Measurements from ENCODE around the gene TPGS2. TPM values are rescaled to one million over a fixed set of nuclear protein-coding genes. Genes with fewer than 3 reads are reported as not detected.
A peak's percentile ranks its signal among the peaks of the same experiment; 100 is the strongest.

Gene TPGS2
- total RNA-seq, 1 donor from 2014 or later = 129 TPM

- Mint-ChIP-seq H3K4me1 (ENCODE audit: low read depth) (peaks cover 13% of the 10 kb centered on the region), H3K36me3 (ENCODE audit: insufficient read depth) (peaks cover 2% of the 10 kb centered on the region), H3K27me3 (no peaks in the 10 kb centered on the region), H3K27ac (no peak overlapping the region), H3K9me3 (ENCODE audit: low read depth) (peaks cover 4% of the 10 kb centered on the region), H3K4me3 (ENCODE audit: low read depth) (no peak overlapping the region)
- DNase-seq (ENCODE audit: low spot score, unreplicated experiment) = no peak
- TF ChIP-seq CTCF (IDR thresholded peaks at IDR 0.05; ENCODE audit: unreplicated experiment) = no peak
These were observed 70.8 kb downstream of the TPGS2 start for GRCh38 chr18:36757991-36758390.

DNA sequence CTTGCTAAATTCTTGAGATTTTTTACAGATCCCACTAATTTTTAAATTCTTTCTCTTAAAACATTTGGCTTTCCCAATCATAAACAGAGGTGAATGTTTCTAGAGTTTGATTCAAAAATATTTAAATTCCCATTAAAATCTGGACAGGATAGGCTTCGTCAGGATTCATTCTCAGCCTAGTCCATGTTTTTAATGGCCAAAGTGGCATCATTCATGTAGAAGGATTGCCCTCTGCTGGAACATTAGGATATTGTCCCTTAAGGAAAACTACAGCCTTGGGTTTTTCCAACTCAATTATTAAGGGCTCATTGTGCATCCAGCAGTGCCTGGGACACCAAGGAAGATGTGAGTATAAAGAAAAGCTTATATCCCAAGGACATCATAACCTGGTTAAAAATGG, 71.7 kb downstream of the TPGS2 start:
- H3K27ac Mint-ChIP-seq = no peak overlapping the region
- H3K9me3 Mint-ChIP-seq (ENCODE audit: low read depth) = peaks cover 4% of the 10 kb centered on the region
- peaks cover 2% of the 10 kb centered on the region for H3K36me3 Mint-ChIP-seq (ENCODE audit: insufficient read depth)
- no peak for DNase-seq (ENCODE audit: low spot score, unreplicated experiment)
- H3K4me1 Mint-ChIP-seq (ENCODE audit: low read depth) = peaks cover 13% of the 10 kb centered on the region
- no peaks in the 10 kb centered on the region for H3K27me3 Mint-ChIP-seq
- no peak overlapping the region for H3K4me3 Mint-ChIP-seq (ENCODE audit: low read depth)
- peak; percentile 79 for TF ChIP-seq CTCF (IDR thresholded peaks at IDR 0.05; ENCODE audit: unreplicated experiment)

DNA sequence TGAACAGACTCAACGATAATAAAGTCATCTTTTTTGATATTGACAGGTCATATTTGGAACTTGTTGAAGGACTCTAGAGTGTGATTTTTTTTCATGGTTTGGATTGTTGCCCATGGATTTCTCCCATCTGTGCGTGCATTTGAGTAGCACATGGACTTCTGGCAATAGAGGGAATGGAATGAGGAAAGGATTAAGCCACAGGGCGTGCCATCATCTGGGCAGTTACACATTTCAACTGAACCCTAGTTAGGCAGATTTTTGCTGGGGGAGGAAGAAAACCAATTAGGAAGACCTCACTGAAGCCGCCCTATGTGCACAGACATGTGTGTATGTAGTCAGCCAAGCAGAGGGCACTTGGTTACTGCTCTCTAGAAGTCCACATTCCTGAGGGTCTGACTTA, 72.6 kb downstream of the TPGS2 start:
- Mint-ChIP-seq H3K4me1 (ENCODE audit: low read depth) (peaks cover 12% of the 10 kb centered on the region), H3K4me3 (ENCODE audit: low read depth) (no peak overlapping the region), H3K36me3 (ENCODE audit: insufficient read depth) (no peaks in the 10 kb centered on the region), H3K27ac (peak overlapping the region; percentile 4), H3K27me3 (no peaks in the 10 kb centered on the region), H3K9me3 (ENCODE audit: low read depth) (no peaks in the 10 kb centered on the region)
- DNase-seq (ENCODE audit: low spot score, unreplicated experiment) = no peak
- TF ChIP-seq CTCF (IDR thresholded peaks at IDR 0.05; ENCODE audit: unreplicated experiment) = no peak

GRCh38 chr18:36752929-36753865, 75.6 kb downstream of the TPGS2 start:
- DNase-seq (ENCODE audit: low spot score, unreplicated experiment) = no peak
- Mint-ChIP-seq H3K36me3 (ENCODE audit: insufficient read depth) (no peaks in the 10 kb centered on the region), H3K27me3 (no peaks in the 10 kb centered on the region), H3K9me3 (ENCODE audit: low read depth) (no peaks in the 10 kb centered on the region), H3K4me3 (ENCODE audit: low read depth) (no peak overlapping the region), H3K27ac (no peak overlapping the region), H3K4me1 (ENCODE audit: low read depth) (no peaks in the 10 kb centered on the region)
- no peak for TF ChIP-seq CTCF (IDR thresholded peaks at IDR 0.05; ENCODE audit: unreplicated experiment)

DNA sequence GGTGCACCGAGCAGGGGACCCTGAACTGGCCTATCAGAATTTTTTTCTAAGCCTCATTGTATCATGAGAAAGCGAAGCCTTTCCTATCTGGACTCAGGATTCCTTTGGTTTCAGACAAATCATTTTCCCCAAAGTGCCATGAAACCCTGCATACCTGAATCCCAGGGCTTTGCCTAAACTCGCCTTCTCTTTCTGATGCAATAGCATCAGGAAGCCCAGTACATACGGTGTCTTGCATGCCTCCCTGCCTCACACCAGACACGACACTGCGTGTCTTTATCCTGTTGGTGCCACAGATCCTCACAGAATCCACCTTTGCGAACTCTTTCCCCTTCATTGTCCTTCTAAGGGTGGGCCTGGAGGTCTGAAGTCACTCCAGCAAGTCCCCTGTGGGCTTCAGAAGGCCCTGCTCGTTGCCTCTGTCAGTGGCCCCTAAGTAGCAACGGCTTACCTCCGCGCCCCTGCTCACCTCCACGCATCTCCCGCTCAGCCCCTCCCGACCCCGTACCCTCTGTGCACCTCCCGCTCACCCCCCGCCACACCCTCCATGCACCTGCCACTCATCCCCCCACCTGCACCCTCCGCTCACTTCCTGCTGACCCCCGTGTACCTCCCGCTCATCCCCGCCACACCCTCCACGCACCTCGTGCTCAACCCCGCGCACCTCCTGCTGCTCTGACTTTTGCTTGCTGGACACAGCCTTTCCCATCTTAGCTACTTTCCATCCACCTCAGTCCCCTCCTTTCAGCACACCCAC, 83.4 kb downstream of the TPGS2 start:
- Mint-ChIP-seq H3K9me3 (ENCODE audit: low read depth) (no peaks in the 10 kb centered on the region), H3K4me1 (ENCODE audit: low read depth) (no peaks in the 10 kb centered on the region), H3K27me3 (peaks cover 2% of the 10 kb centered on the region), H3K4me3 (ENCODE audit: low read depth) (no peak overlapping the region), H3K36me3 (ENCODE audit: insufficient read depth) (no peaks in the 10 kb centered on the region), H3K27ac (no peak overlapping the region)
- no peak for TF ChIP-seq CTCF (IDR thresholded peaks at IDR 0.05; ENCODE audit: unreplicated experiment)
- no peak for DNase-seq (ENCODE audit: low spot score, unreplicated experiment)

Data from progenitor cell of endocrine pancreas (in vitro differentiated cells).